Globus pallidus (tissue), 1 donor: ENCODE results near the gene YAF2.
A peak's percentile ranks its signal among the peaks of the same experiment; 100 is the strongest.

ENCODE experiments used
- DNase-seq: peaks from one replicate; pipeline ENCODE4 v3.0.0-alpha.2; 2015; ENCODE audit warnings: low spot score

Gene YAF2

DNA sequence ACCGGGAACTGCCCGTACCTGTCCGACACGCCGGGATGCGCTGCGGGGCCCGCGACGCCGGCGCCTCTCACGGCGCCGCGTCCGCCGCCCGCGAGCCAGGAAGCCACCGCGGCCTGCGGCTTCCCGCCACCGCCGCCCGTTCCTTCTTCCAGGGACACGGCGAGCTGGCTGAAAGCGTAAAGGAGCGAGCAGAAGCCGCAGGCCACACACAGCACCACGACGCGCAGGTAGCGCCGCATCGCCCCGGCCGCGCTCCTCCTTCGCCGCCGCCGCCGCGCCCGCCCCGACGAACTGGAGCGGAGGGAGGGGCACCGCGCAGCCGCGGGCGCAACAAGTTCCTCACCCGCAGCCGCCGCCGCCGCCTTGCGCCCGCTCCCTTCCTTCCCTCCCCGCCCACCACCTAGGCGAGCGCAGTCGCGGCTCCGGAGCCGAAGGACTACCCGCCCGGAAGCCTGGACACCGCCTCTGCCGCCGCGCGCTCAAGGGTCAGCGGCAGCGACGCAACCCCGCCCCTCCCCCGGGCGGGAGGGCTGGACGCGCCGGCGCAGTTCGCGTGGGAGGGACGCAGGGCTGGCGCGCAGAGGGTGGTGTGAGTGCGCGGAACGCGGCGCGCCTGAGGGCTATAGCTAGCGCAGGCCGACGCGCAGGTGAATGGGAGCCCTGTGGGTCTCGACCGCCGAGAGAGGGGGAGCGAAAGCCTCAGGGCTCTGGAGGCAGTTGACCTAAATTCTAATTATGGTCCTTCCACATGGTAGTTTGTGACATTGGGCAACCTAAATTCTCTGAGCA, 93.4 kb downstream of the YAF2 start, which contains the start of gene GXYLT1:
Gene GXYLT1 (minus strand): TSS at position 467 of the 789 bp plus-strand sequence. CDS start 228 bp downstream, at position 239.
- peak; percentile 89 for DNase-seq

DNA sequence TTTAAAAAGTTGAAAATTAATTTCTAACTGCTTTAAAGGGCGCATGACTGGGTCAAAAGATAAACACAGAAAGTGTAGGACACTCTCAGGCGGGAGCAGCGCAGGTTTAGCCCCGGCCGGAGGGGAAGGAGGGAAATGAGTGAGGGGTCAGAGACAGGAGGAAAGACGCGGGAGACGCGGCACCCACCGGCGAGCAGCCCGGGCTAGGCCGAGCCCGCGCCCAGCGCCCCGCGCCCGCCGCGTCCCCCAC, 94.0 kb downstream of the YAF2 start:
- no peak for DNase-seq

DNA sequence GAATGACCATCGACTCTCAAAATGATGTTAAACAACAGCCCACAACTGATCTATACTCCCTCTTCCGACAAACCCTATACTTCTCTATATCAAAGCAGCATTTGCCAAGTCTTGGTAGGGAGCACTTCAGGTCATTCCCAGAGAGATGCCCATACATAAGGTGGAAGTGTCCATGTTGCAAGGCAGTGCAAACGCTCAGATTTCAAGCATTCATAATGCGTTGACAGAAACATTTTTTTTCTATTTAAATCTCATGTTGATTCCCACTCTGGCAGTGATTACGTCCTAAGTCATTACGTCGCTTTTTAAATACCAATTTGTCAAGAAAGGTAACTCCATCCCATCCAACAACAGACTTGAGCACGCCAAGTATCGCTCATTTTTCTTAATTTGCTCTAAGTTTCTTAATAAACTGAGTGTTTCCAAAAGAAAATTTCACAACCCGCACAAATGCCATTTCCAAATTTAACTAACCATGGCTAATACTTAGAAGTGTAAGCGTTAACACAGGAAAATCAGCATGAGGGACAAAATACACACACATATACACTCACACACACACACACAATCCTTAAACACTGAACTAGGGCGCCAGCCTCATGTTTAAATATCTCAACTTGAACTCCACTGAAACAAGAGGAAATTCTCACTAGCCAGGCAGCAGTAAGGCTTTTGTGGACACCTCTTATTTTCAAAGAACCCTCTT, 94.4 kb downstream of the YAF2 start:
- peak; percentile 24 for DNase-seq

DNA sequence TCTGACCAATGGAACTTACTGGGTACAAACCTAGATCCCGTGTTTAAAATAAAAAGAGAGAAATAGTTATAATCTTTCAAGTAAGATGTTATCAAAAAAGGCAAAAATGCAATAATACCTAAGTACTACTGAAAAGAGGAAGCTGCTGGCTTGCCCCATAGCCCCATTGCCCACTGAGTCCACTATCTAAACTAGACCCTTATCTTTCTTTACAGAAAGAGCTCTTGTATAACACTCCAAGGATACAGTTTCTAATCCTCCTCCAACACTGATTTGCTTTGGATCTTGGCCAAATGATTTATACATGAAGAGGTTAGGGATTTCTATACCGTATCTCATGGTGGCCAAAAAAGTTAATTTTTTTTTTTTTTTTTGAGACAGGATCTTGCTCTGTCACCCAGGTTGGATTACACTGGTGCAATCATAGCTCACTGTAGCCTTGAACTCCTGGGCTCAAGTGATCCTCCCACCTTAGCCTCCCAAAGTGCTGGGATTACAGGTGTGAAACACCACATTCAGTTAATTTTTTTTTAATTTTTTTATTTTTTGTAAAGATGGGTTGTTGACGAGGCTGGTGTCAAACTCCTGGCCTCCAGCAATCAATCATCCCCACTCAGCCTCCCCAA, 96.0 kb downstream of the YAF2 start:
- no peak for DNase-seq

DNA sequence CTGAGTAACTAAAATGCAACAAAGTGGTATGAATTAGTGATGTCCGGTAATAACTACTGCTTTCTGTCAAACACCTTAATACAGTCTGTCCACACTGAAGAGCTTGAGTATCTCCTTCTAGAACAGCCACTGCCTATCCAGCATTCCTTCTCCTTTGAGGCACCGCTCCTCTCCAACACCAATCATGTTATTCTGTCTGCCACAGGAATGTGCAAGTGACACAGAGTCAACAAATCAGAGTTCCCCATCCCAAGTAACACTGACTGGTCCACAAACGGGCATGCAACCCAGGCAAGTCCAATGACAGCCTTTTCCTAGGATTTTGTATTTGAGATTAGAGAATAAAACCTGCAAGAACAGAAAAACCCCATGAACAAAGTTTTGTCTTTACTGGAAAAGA, 97.1 kb downstream of the YAF2 start:
- no peak for DNase-seq

DNA sequence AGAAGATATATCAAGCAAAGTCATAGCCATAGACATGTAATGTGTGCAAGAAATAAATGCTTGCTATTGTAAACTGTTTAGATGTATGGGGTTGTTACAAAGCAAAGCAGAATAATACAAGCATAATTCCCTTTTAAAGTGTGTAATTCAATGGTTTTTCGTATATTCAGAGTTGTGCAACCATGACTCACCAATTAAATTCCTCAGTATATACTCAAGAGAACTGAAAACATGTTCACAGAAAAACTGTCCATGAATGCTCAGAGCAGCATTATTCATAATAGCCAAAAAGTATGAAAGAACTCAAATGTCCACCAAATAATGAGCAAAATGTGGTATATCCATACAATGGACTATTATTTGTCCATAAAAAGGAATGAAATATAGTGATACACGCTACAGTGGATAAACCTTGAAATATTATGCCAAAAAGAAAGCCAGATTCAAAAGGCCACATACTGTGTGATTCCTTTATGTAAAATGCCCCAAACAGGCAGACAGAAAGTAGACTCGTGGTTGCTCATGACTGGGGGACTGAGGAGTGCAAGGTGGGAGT, 102.7 kb downstream of the YAF2 start:
- DNase-seq: no peak

DNA sequence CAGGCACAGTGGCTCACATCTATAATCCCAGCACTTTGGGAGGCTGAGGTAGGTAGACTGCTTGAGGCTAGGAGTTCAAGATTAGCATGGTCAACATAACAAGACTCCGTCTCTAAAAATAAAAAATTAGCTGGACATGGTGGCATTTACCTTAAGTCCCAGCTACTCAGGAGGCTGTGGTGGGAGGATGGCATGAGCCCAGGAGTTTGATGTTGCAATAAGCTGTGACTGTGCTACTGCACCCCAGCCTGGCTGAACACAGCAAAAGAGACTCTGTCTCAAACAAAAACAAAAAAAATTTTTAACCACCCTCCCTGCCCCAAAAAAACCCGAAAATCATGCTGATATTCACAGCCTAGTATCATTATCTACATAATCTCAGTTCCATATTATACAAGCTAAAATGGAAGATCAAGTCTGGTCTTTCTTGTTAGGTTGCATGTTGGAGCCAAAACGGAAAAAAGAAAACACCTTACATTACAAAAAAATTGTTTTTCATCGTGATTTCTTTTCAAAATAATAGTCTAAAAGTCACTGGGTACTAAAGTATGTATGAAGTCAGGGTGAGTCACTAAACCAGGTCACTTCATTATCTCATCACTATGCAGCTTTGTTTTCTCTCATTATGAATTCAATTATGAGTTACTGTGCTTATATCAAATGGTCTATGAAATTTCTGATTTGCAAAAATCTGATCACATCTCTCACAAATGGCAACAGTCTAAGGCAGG, 107.2 kb downstream of the YAF2 start:
- DNase-seq: no peak

DNA sequence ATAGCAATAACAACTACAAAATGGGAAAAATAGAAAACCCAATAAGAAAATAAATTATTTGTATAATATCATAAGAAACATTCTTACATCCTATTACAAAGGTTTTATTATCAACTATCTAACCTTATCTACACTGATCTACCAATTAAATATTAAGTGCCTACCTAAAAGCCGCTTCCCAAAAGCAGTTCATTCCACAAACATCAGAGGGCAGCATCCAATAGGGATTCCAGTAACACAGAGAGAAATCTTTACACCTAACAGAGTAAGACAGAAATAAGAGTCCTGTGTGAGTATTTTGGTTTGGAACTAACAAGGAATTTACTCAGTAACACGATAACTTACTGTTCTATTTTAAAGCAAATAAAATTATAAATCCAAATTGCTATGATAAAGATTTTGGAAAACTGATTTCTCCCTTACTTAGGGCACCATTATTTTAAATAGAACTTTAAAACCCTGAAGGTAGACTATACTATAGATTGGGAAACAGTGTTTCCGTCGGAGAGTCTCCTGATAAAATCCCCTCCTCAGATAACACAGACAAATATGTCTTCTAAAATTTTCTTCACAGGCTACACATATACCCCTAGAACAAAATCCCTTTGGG, 108.3 kb downstream of the YAF2 start:
- DNase-seq: peak; percentile 64

DNA sequence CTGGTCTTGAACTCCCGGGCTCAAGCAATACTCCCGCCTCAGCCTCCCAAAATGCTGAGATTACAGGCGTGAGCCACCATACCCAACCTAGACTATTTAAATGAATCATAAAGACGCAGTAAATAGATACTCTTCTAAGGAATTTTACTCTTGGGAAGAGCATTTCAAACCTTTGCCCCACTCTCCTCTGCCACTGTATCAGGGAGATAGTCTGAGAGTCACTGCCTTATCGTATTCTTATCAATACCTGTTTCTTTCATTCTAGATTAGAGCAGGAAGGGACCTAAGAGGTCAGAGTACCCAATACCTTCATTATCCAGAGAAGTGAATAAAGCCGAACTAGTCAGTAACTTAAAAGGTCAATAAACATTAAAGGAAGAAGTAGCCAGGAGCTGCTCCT, 109.2 kb downstream of the YAF2 start:
- no peak for DNase-seq

DNA sequence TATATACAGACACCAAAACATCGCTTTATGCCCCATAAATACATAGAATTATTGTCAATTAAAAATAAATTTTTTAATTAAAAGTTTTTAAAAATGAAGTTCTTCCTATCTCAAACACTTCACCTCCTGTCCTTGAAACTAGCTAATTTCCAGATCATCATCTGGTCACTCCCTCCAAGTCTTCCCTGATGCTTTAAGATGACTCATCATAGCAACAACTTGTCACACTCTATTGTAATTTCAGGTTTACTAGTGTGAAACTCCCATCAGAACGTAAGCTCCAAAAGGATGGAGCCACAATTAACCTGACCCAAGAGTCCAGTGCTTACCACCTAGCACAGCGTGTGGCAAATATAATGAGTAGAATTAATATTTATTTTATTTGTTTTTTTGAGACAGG, 109.7 kb downstream of the YAF2 start:
- DNase-seq: no peak

DNA sequence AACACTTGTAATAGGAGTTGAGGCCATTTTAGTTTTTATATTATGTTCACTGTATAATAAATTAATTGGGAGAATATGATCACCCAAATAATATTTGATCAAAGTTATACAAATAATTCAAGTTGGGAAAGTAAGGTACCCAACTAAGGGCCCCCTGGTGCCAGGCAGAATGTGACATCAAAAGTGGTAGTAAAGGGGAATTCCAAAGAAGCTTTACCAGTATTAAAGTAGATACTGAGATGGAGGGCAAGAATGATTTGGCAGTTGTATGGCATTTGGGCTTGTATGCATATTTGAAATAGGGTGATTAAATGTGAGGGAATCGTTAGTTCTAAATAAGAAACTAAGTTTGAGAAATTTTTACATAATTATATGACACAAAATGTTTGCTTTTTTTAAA, 111.1 kb downstream of the YAF2 start:
- no peak for DNase-seq

DNA sequence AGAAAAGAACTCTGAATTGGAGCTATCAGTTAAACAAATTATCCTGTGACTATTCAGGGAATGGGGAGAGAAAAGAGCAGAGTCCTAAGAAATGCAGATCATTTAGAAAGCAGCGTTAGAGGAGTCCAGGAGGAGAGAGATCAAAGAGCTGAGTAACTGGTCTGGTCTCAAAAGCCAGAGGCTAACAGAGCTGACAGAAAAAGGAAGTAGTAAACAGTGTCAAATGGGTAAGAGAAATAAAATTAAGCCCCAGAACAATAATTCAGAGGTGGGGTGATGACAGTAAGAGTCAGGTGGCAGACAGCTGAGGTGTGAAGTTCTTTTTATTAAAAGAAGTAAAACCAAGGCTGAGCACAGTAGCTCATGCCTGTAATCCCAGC, 112.7 kb downstream of the YAF2 start:
- no peak for DNase-seq

DNA sequence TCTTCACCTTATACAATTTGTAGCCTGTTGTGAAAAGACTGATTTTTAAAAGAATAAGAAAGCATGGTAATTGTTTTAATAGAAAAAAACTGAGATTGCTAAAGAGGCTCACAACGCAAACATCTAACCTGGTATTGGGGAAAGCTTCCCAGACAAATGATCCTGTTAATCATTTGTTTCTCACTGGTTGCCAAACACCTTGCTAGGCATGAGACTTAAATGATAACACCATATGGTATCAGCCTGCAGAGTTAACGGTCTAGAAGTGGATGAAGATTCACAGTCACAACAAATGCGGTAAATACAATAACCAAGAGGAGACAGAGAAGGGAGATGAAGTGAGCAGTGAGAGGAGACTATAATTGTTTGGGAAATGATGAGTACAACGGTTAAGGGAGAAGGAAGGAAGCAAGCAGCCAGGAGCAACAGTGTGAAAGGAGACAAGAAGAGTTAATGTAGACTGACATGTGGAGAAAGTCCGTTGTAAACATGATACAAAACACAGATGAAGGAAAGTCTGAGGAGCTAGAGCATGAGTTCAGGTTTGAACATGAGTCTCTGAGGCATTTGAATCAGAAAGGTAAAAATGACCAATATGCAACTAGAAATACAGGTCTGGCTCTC, 113.2 kb downstream of the YAF2 start:
- no peak for DNase-seq

DNA sequence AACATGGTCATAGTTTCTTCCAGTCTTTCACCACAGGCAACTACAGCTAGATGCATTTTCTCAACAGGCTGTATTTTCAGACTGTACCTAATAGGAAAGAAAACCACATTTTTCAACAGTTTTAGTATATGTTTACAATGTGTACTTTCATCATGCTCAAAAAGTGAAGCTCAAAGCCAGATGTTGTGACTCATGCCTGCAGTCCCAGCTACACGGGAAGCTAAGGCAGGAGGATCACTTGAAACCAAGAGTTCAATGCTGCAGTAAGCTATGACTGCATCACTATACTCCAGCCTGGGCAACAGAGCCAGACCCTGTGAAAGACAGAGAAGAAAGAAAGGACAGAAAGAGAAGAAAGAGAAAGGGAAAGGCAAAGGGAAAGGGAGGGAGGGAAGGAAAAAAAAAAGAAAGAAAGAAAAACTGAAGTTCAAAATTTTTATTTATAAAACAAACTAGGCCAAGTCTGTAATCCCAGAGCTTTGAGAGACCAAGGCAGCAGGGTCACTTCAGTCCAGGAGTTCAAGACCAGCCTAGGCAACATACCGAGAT, 118.9 kb downstream of the YAF2 start:
- no peak for DNase-seq

DNA sequence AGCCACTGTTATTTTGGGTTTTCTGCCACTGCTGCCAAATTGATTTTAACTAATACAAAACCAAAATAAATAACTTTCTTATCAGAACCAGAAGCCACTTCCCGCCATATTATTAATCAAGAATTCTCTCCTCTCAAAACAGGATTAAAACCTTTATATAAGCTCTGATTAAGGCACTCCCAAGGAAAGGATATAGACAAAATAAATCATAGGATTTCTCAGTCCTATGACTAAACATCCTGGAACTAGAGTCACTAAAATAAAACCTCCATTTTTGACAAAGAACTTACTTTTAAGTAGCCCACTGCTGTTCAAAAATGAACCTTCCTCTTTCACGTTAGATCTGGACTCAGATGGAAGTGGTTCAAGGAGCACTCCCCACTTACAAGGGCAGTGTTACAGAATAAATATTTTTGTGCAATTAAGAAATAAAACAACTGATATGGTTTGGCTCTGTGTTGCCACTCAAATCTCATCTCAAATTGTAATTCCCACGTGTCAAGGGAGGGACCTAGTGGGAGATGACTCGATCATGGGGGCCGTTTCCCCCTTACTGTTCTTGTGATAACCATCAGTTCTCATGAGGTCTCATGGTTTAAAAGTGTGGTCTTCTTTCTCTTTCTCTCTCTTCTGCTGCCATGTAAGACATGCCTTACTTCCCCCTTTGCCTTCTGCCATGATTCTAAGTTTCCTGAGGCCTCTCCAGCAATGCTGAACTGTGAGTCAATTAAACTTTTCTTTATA, 119.7 kb downstream of the YAF2 start:
- no peak for DNase-seq

DNA sequence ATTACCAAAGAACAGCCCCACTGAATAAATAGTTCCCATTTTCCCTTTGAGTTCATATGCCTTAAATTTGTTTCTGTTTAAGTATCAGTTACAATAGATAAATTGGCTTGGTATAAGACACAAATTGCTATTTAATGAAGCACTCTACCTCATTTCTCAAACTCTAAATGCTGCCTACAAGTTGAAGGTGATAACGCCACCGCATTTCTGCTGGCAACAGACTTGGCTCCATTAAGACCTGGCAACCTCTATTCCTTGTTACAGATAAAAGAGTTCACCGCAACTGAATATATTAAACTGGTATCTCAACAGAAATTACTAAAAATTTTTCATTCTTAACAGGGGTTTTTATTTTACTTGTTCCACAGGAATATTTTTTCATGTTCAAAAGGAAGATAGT, 129.0 kb downstream of the YAF2 start:
- DNase-seq: no peak
